GM21825 (cell line): ENCODE measurements around the gene UCKL1.
"Not testable (repeated sequence)": the region's sequence is repeated elsewhere in the genome, so short reads cannot be mapped to it uniquely, and the experiment has no call there.

Source experiments
- ATAC-seq: cut with Tn5 transposase; IDR thresholded peaks from one replicate; pipeline ENCODE4 v1.9.1; 2021; ENCODE audit warnings: mild to moderate bottlenecking, moderate library complexity; ENCODE audit not compliant: unreplicated experiment

The UCKL1 gene

DNA sequence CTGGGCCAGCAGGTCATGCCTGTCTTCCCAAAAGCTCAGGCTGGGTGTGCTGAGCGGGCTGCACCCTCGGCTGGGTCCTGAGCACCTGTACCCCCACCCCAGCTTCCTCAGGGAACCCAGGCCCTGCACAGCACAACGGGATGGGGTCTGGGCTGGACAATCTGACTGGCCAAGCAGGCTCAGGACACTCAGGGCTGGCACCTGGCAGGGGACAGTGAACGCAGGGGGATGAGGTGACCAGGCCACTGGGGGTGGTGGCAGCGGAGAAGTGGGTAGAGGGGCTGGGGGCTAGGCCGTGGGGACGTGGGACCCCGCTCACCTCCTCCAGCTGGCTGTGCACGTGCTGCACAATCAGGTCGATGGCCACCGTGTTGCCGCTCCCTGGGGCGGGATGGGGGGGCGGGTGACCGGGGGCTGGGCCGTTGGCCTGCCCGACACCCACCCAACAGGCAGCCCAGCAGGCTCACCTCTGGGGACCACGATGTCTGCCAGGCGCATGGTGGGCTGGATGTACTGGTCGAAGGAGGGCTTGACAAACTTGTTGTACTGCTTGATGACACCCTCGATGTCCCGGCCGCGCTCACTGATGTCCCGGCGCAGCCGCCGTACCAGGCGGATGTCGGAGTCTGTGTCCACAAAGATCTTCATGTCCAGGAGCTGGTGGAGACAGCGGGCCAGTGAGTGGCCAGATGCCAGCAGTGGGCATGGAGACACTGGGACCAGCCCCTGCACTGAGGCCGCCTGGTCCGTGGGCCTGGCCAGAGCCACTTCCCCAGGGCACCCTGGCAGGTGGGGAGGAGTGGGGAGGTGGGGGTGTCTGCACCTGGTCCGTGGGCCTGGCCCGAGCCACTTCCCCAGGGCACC lies 11.9 kb downstream of the UCKL1 start:
- no peak for ATAC-seq

DNA sequence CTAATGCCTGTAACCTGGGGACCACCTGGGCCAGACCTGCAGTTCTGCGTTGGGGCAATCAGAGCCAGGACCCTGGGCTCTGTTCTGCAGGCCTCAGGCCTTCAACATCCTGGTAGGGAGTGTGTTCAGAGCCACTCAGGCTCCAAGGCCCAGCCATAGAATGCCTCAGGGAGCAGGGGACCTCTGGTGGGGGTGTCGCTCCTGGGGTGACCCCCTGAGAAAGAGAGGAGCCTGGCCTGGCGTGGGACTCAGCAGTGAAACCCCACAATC lies 12.5 kb downstream of the UCKL1 start:
- ATAC-seq = no peak

DNA sequence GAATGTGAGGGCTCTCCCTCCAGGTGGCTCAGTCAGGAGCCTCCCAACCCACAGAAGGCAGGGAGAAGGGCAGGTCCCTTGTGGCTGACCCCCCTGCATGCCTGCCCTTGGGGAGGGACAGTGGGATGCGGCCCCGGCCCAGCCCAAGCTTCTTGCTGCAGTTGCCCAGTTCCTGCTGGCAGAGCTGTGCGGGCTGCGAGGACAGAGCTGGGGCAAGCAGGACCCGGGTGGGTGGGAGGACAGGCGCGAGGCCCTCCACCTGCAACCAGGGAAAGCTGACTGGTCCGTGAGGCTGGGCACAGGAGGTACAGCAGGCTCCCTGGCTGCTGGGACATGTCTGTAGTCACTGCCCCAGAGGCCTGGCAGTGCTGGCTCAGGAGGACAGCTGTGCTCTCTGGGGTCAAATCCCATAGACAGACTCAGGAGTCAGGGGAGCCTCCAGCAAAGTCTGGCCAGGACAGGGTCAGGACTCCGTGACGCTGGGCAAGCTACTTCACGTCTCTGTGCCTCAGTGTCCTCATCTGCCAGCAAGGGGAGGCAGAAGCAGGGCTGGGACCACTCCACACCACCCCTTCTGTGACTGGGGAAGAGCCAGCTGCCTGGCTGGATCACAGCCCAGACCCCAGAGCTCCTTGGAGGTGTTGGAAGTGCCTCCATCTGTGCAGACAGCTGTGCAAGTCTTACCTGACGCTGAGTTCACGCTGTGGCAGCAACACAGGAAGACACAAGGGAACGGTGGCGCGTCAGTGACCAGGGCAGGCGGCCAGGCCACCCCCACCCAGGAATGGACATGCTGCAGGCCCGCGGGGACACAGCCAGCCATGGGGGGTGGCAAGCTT lies 13.0 kb downstream of the UCKL1 start:
- ATAC-seq = no peak

GRCh38 chr20:63942250-63942951 lies 13.8 kb downstream of the UCKL1 start:
- no peak for ATAC-seq

DNA sequence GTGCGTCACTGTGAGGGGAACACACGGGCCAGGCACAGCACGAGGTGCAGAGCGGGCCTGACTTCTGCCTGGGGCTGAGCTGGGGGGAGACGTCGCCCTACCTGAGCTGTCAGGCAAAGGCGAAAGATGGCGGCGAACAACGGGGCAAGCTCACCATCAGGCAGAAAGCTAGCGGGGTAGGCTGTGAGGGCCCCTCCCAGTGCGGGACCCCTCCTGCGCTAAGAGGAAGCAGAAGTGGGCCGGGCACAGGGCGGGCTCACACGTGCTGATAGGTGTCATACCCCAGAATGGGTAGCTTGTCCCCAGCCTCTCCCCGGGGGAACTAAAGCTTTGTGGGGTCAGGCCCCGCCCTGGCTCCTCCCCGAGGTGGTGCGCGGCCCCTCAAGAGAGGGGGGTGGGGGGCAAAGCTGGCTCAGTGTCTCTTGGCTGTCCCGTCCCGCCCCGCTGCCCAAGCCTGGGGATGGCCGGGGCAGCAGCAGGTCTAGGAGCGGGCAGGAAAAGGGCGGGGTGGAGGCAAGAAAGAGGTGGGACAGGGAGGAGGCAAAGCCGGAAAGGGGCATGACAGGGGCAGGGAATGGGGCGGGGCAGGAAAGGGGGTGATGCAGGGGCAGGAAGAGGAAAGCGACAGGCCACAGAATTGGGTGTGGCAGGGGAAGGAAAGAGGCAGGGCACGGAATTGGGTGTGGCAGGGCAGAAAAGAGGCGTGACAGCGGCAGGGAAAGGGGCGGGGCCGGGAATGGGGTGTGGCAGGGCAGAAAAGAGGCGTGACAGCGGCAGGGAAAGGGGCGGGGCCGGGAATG lies 14.7 kb downstream of the UCKL1 start:
- ATAC-seq = no peak

DNA sequence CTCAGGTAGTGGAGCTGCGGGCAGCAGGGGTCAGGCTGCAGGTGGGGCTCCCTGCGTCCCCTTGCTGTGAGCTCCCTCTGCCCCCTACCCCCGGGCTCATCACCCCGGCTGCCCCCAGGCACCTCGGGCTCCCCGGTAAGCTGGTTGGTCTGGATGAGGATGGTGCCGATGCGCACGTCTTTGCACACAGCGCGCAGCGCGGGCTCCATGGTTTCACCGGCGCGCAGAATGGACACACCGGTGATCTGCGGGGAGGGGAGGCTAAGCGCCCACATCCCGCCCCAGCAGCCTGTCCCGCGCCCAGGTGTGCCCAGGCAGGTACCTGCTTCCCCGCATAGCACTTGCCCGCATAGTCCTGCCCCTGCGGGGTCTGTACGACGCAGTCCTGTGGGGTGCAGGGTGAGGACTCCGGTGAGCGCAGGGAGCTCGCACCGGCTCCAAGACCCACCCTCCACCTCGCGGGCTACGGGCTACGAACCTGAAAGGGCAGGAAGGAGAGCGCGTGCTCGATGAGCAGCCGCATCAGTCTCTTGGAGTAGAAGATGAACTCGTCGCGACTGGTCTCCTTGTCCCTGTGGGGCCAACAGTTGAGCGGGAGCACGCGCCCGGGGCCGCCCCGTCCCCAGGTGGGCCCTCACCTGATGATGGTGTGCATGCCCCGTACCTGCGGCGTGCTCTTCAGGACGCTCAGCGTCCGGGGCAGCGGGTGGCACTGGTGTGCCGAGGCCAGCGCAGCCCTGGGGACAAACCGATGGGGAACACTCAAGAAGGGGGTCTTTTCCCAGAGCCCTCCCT lies 15.5 kb downstream of the UCKL1 start:
- no peak for ATAC-seq

GRCh38 chr20:63940071-63940471 lies 16.1 kb downstream of the UCKL1 start:
- no peak for ATAC-seq

- no peak for ATAC-seq
Measured at GRCh38 chr20:63939061-63939935, 16.9 kb downstream of the UCKL1 start.

DNA sequence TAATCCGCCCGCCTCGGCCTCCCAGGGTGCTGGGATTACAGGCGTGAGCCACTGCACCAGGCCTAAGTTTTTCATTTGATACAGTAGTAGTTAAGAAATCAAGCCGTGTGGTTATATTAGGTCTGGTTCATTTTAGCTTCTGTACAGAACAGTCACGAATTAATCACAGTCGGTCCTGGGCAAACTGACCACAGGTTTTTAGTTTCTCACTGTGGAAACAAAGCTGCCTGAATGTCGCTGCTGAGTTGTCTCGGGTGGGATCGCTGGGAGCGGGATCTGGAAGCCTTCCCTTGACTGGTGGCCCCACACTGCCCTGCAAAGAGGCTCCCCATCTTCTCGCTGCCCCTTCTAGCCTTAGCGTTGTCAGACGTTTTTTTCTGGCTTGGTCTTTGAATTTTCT lies 18.6 kb downstream of the UCKL1 start:
- no peak for ATAC-seq

DNA sequence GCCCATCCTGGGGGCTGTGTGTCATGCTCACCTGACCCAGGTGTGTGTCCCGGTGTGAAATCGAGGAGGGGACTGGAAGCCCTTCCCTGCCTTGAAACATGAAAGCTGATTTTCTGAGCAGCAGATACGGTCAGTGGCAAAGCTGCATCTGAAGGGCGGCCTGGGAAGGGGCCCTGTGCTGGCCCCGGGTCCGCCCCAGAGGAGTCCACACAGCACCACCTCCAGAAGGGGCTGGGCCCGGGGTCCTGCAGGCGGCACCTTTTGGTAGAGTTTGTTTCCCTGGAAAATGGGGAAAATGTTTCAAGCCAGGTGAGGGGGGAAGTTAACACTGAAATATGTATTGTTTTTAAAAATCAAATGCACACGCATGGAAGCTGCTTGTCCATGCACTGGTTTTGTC lies 20.8 kb downstream of the UCKL1 start:
- ATAC-seq = no peak

DNA sequence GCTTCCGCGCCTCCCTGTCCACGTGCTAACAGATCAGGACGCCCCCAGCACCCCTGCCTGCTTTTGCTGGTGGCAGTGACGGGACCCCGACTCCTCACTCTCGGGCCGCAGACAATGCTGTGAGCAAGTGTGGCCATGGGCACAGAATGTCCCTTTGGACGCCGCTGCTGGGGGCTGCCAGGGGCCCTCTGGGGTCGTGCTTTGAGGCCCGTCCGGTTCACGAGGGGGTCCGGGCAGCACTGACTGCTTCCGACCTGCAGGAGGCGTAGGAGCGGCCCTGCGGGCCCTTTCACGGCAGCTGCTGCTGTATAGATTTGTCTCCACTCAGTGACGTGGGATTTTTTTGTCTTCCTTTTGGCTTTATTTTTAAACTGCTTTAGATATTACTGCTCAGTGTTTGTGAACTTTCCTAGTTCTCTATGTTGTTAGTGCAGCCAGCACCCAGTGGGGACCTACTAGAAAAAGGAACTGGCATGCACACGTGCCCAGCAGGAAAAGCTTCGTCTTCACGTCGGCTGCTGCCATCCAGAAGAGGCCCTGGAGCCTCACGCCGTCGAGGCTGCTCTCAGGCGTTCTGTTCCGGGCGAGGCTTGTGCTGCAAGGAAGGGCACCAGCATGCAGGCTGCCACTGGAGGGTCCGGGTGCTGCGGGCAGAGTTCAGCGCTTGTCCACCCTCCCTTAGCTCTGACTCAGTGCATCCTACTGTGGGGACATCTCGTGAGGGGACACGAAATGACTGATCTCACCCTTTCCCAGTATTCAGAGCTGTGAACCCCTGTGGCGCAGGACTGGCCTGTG lies 21.7 kb downstream of the UCKL1 start:
- ATAC-seq = no peak

GRCh38 chr20:63933646-63934045 lies 22.6 kb downstream of the UCKL1 start:
- ATAC-seq = no peak

GRCh38 chr20:63932606-63933160 lies 23.5 kb downstream of the UCKL1 start:
- ATAC-seq = no peak

GRCh38 chr20:63931735-63932134 lies 24.5 kb downstream of the UCKL1 start:
- ATAC-seq = no peak

- no peak for ATAC-seq
Measured at GRCh38 chr20:63930971-63931553, 25.2 kb downstream of the UCKL1 start.

DNA sequence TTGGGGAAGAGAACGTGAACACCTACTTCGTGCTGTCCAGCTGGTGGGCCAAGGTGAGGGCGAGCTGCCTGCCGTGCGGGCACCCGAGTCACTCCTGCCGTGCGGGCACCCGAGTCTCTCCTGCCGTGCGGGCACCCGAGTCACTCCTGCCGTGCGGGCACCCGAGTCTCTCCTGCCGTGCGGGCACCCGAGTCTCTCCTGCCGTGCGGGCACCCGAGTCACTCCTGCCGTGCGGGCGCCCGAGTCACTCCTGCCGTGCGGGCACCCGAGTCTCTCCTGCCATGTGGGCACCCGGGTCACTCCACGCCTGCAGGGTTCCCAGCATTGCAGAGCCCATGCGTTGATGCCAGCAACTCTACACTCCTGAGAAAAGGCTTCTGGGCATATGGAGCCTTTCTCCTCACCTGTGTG lies 26.7 kb downstream of the UCKL1 start:
- ATAC-seq = not testable (repeated sequence)

DNA sequence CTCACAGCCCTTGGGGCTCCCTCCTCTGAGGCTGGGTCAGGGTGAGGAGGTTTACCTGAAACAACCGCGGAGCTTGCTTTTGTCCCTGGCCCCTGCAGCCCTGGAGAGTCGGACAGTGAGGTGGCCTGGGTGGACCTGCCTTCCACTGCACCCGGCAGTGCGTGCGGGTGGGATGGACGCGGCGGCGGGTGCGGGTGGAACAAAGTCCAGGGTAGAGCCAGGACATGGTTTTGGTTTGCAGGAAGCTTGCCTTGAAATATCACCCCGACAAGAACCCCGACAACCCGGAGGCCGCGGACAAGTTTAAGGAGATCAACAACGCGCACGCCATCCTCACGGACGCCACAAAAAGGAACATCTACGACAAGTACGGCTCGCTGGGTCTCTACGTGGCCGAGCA lies 27.1 kb downstream of the UCKL1 start:
- no peak for ATAC-seq

DNA sequence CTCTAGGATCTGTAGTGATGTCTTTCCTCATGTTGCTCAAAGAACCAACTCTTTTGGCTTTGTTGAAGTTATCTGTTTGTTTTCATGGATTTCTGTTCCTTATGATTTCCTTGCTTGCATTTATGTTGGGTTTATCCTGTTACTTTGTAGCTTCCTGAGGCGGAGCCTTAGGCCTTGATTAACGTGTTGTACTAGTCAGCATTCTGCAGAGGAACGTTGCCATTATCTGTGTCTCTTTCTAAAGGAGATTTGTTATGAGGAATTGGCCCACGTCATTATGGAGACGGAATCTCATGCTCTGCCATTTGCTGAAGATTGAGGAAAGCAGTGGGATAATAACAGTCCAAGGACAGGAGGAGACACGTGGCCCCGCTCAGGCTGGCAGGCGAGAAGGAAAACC lies 29.9 kb downstream of the UCKL1 start:
- no peak for ATAC-seq
